Activated CD4-positive, CD25-positive, alpha-beta regulatory T cell treated with anti-CD3 and anti-CD28 coated beads, Interleukin-2, amount 50 U/mL, for 72 hours (primary cell): ENCODE results near the gene PTCD1.
"Not testable (repeated sequence)": the region's sequence is repeated elsewhere in the genome, so short reads cannot be mapped to it uniquely, and the experiment has no call there.

Source experiments
- DNase-seq: peaks from one replicate; pipeline ENCODE4 v3.0.0; 2021

Gene PTCD1

DNA sequence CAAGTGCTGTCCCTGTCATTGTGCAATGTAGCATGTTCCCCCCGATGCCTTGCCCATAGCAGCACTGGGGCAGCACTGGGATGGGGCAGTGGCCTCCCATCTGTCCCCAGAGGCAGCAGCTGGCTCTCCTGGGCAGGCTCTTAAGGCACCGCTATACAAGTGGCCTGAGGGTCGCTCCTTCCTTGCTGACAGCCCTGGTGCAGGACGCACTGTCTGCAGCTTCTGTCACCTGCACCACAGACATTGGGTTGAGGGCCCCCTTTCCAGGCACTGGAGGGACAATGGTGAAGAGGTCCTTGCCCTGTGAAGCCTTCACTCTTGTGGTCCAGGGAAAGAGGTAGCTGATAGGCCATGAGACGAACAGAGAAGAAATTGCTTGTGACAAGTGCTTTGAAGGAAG is 10.7 kb upstream of the PTCD1 start:
- no peak for DNase-seq

- no peak for DNase-seq
Observed at GRCh38 chr7:99448855-99449254, 10.3 kb upstream of the PTCD1 start.

- no peak for DNase-seq
Observed at GRCh38 chr7:99447943-99448342, 9.3 kb upstream of the PTCD1 start.

DNA sequence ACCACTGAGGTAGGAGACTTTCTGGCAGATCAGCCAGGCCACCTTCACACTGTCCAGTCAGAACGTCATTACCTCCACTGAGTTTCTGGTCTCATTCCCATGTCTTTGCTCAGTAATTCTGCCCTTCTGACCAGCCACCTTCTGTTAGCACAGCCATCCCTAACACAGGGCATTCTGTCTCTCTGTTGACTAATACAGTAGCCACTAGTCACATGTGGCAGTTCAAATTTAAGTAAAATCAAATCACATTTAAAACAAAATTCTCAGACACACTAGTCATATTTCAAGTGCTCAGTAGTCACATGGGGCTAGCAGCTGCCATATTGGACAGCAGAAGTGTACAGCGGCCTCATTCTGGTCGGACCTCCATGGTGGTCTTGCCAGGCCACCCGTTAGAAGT is 7.5 kb upstream of the PTCD1 start:
- DNase-seq: no peak

DNA sequence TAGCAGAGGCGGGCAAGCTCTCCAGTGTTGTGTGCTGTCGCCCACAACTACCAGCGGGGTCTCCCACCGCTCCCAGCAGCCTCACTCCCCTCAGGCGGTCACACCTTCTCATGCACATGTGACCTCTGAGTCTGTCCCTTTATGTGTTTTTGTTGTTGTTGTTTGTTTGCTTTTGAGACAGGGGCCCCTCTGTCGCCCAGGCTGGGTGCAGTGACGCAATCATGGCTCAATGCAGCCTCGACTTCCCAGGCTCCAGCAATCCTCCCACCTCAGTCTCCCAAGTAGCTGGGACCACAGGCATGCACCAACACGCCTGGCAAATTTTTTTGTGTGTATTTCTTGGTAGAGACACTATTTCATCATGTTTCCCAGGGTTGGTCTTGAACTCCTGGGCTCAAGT is 1.6 kb upstream of the PTCD1 start:
- DNase-seq: no peak

DNA sequence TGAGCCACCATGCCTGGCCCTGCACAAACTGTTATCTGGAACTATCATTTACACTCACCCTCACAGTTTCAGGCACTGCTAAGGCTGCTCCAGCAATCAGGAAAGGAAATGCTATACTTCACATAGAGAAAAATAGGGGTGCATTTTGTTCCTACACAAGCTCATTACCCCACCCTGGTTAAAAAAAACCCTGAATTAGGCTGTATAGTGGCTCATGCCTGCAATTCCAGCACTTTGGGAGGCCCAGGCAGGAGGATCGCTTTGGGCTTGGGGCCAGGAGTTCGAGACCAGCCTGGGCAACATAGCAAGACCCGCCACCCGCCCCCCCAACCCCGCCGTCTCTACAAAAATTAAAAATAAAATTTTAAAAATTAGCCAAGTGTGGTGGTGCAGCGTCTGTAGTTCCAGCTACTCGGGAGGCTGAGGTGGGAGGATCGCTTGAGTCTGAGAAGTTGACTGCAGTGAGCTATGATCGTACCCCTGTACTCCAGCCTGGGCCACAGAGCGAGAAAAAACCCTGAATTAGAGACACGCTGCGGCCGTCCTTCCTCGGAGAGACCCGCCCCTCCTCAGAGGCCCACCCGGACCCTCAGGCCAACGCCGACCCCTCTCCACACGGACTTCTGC is 539 bp downstream of the PTCD1 start:
- no peak for DNase-seq

DNA sequence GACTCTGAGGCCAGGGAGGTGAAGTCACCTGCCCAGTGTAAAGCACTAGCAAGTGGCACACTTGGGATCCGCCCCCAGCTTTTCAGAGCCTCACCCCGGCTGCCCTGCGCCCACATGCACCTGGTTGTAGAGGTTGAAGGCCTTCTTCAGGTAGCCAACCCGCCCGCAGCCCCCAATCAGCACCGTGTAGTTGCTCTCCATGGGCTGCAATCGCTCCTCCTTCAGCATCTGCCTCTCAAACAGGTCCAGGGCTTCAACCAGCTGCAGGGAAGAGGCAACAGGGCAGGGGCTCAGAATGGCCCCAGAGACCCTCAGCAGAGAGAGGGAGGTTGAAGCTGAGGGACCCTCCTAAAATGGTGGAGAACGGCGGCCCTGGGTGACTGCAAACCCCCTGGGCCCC is 5.4 kb downstream of the PTCD1 start:
- no peak for DNase-seq

- not testable (repeated sequence) for DNase-seq
Observed at GRCh38 chr7:99431756-99432540, 6.7 kb downstream of the PTCD1 start.

- DNase-seq: no peak
Observed at GRCh38 chr7:99429756-99430155, 8.8 kb downstream of the PTCD1 start.

DNA sequence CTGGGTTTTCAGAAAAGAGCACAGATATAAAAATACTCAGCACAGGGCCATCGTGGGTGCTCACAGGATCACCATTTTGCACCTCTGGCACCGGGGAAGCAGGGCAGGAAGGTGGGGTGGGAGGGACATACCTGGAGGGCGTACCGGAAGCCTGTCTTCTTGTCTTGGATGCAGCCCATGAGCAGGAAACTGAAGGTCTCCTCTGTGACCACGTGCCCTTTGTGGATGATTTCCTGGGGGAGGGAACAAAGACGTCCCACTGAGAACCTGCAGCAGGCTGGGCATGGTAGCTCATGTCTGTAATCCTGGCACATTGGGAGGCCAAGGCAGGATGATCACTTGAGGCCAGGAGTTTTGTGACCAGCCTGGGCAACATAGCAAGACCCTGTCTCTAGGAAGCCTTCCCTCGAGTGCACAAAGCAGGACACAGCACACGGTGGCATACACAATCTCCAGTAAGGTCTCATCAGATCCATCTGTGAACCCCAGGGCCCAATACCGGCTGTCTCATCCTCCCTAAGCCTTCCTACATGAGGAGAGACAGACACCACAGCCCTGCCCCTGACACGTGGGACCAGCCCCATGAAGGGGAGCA is 9.5 kb downstream of the PTCD1 start:
- DNase-seq: no peak

- no peak for DNase-seq
Observed at GRCh38 chr7:99424932-99425730, 13.5 kb downstream of the PTCD1 start.

DNA sequence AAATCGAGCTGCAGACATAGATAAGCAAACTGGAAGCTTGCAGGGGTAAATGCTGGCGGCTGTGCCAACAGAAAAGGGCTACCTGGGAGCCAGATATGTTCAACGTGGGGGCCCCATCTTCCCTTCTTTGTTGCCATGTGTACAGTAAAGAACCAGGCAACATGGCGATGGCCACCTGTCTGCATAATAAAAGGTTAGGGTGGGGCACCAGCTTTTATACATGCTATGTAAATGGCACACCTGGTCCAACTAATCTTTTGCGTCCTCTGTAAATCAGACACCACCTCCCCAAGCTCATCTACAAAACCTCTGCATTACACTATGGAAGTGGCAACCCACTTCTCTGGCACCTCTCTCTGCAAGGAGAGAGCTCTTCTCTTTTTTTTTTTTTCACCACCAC is 16.0 kb downstream of the PTCD1 start:
- no peak for DNase-seq

DNA sequence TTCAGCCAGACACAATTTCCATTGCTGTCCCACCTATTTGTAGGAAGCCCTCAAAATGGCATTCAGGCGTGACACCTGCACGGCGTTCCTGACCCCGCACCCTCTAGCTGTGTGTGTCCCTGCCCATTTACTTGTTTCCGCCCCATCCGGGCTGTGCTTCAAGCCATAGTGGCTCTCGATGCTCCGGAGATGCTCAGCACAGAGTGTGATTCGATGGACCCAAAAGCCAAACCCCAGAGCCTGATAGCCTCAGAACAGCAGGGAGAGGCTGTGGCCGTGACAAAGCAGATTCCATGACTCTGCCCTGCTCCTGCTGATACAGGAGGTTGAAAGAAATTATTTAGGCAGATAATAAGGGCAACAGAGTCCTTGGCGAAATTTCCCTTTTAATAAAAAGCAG is 16.4 kb downstream of the PTCD1 start:
- DNase-seq: no peak

GRCh38 chr7:99420986-99421385 is 17.6 kb downstream of the PTCD1 start:
- DNase-seq: no peak

- no peak for DNase-seq
Observed at GRCh38 chr7:99420213-99420612, 18.4 kb downstream of the PTCD1 start.

- DNase-seq: no peak
Observed at GRCh38 chr7:99419323-99420021, 19.1 kb downstream of the PTCD1 start.

DNA sequence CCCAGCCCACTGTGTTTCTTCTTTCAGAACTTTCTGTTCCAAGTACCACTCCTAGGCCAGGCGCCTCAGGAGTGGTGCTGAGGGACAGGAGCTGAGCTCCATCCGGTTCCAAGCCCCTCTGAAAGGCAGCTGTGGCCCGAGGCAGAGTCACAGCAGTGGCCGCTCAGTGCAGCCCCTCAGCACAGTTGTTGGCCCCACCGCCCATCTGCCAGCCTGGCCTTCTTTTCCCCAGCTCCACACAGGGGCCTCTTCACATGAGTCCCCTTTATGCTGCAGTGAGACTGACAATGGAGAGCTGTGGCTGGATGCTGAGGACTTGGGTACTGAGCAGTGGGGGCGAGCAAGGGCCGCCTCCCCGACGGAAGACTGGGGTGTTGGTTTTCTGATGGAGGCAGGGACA is 20.3 kb downstream of the PTCD1 start:
- no peak for DNase-seq

DNA sequence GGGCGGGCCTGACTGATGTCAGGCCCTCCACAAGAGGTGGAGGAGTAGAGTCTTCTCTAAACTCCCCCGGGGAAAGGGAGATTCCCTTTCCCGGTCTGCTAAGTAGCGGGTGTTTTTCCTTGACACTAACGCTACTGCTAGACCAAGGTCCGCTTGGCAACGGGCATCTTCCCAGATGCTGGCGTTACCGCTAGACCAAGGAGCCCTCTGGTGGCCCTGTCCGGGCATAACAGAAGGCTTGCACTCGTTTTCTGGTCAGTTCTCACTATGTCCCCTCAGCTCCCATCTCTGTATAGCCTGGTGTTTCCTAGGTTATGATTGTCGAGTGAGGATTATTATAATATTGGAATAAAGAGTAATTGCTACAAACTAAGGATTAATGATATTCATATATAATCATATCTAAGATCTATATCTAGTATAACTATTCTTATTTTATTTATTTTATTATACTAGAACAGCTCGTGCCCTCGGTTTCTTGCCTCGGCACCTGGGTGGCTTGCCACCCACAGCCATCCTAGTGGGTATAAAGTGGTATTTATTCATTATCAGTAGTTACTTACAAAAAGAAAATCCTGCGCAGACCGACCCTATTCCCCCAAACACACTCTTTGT is 23.0 kb downstream of the PTCD1 start:
- not testable (repeated sequence) for DNase-seq

DNA sequence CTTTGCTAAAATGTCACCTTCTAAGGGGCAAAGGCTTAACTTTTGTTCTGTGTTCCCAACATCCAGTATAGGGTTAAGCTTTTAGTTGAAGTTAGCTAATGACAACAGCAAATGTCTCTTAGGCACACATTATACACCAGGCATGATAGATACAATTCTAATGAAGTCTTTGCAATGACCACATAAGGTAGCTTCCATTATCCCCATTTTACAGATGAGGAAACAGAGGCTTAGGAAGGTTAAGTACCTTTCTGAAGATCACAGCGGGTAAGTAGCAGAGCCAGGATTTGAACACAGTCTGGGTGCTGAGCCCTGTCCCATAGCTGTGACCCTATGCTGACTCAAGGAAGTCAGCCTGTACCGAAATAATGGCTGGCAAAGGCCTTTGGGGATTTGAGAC is 28.0 kb downstream of the PTCD1 start:
- DNase-seq: no peak

DNA sequence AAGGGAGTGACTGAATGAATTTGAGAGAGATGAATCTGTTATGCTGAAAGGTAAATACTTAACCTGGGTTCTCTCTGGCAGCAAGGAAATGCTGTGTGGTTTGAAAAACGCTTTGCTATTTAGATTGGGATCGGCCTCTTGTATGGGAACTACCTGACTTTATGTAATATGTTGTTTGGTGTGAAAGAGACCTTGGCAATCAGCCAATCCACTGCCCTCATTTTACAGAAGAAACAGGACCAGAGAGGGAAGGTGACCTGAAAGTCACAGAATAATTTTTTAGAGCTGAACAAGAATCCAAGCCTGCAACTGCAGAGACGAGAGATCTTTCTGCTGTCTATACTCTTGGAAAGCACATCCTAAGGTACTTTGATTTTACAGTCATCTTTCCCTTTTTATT is 28.8 kb downstream of the PTCD1 start:
- no peak for DNase-seq

DNA sequence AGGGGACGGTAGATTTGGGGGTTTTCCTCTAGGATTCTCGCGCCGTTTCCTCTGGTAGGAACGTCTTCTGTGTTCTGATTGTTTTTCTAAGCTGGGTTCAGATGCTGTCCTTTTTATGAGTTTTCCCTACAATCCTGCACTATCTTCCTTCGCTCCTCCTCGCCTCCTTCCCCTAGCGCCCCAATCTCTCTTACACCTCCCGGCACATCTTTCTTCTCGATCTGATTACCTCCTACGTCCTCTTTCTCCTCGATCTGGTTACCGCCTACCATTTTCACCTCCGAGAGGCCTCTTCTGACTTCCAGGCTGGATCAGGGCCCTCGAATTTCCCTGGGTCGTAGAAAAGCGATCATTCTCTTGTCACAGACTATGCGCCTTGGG is 29.4 kb downstream of the PTCD1 start:
- no peak for DNase-seq

DNA sequence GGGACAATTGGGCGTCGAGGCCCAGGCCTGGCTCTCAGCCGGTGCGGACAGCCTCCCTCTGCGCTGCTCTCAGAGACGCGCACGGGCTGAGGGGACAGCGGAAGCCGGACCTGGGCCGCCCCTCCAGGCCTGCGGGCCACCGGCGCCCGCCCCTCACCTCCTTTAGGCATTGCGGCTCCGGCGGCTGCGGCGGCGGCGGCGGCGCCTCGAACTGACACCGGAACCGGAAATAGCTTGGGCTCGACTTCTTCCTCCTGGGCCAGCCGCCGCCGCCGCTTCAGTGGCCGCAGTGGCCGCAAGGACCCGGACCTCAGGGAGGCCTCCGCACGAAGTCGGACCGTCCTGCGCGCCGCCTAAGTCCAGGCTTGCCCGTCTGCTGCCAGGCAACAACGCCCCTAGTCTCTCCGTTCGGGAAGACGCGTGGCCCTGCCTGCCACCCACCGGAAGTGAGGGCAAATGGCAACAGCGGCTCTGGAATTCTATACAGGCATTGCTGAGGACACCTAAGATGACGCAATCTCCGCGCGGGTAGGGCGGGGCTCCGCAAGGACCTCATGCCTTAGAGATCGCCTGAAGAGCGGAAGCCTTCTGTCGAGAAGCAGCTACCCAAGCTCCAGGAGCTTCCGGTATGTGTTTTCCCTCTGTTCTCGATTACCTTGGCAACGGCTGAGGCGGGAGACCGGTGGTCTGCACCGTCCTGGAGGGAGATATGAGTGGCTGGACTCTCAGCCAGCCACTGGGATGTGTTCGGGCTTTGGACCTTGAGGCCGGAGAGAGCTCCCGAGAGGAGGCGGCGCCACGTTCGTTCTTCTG is 30.0 kb downstream of the PTCD1 start, which contains the start of the genes BUD31 and PDAP1:
TSS of gene BUD31 (plus strand) at position 591 of the 813 bp plus-strand sequence. CDS start 2,124 bp downstream, outside the sequence.
TSS of gene PDAP1 (minus strand) at position 219 of the 813 bp plus-strand sequence. CDS start at position 170, 49 bp downstream.
- DNase-seq: peak; percentile 91
